Mesenchymal stem cell (in vitro differentiated cells and primary cell): ENCODE results near the gene DNAJC5.

Source experiments
- DNase-seq: peaks from one replicate; pipeline ENCODE4 v3.0.0-alpha.2; 2013
- H2AFZ ChIP-seq: one replicate; pipeline ENCODE4 v1.6.1; 2013; ENCODE audit warnings: low read depth, mild to moderate bottlenecking, control low read depth, inconsistent platforms, low read length, moderate library complexity
- H2AK5ac ChIP-seq: 2 replicates; pipeline ENCODE4 v1.6.1; 2013; ENCODE audit warnings: low read length, moderate library complexity, mild to moderate bottlenecking, inconsistent platforms; ENCODE audit not compliant: severe bottlenecking
- H2BK120ac ChIP-seq: one replicate; pipeline ENCODE4 v1.6.1; 2013; ENCODE audit warnings: low read depth, mild to moderate bottlenecking, inconsistent platforms, low read length, moderate library complexity
- H2BK12ac ChIP-seq, 2 experiments: one replicate each; pipeline ENCODE4 v1.6.1; 2013; ENCODE audit warnings: inconsistent platforms in 2 of 2, low read length in 2 of 2, mild to moderate bottlenecking in 2 of 2, moderate library complexity in 2 of 2, control low read depth in 1 of 2
- H2BK15ac ChIP-seq: one replicate; pipeline ENCODE4 v1.6.1; 2013; ENCODE audit warnings: mild to moderate bottlenecking, low read depth, inconsistent platforms; ENCODE audit not compliant: poor library complexity, severe bottlenecking
- H2BK5ac ChIP-seq: 2 replicates; pipeline ENCODE4 v1.6.1; 2013; ENCODE audit warnings: low read depth, mild to moderate bottlenecking, low read length, control low read depth, inconsistent platforms; ENCODE audit not compliant: poor library complexity, severe bottlenecking
- H3K14ac ChIP-seq, 2 experiments: one replicate each; pipeline ENCODE4 v1.6.1; 2013; ENCODE audit warnings: inconsistent platforms in 2 of 2, low read length in 2 of 2, control low read depth in 1 of 2, mild to moderate bottlenecking in 1 of 2, moderate library complexity in 1 of 2
- H3K18ac ChIP-seq, 2 experiments: one replicate each; pipeline ENCODE4 v1.6.1; 2013; ENCODE audit warnings: inconsistent platforms in 2 of 2, low read length in 2 of 2, control low read depth in 1 of 2, low read depth in 1 of 2, mild to moderate bottlenecking in 1 of 2
- H3K23ac ChIP-seq, 2 experiments: one replicate each; pipeline ENCODE4 v1.6.1; 2013; ENCODE audit warnings: inconsistent platforms in 2 of 2, low read length in 2 of 2, mild to moderate bottlenecking in 2 of 2, moderate library complexity in 2 of 2, control low read depth in 1 of 2
- H3K27ac ChIP-seq: 2 replicates; pipeline ENCODE4 v1.5.1; 2013; ENCODE audit warnings: mild to moderate bottlenecking, moderate library complexity, low read length, control low read depth, inconsistent platforms; ENCODE audit not compliant: poor library complexity, severe bottlenecking
- H3K27me3 ChIP-seq, 2 experiments: 2 replicates each; pipeline versions ENCODE4 v1.6.1 to v1.7.0; 2013; ENCODE audit warnings: low read length in 2 of 2, mild to moderate bottlenecking in 2 of 2, moderate library complexity in 2 of 2, control low read depth in 1 of 2, inconsistent platforms in 1 of 2; ENCODE audit not compliant: control insufficient read depth in 1 of 2, insufficient read depth in 1 of 2
- H3K36me3 ChIP-seq, 2 experiments: 2 replicates each; pipeline versions ENCODE4 v1.6.1 to v1.7.0; 2013; ENCODE audit warnings: low read length in 2 of 2, control low read depth in 1 of 2, inconsistent platforms in 1 of 2, low read depth in 1 of 2, mild to moderate bottlenecking in 1 of 2; ENCODE audit not compliant: insufficient read depth in 2 of 2, control insufficient read depth in 1 of 2
- H3K4ac ChIP-seq, 2 experiments: one replicate each; pipeline ENCODE4 v1.6.1; 2013; ENCODE audit warnings: inconsistent platforms in 2 of 2, low read length in 2 of 2, mild to moderate bottlenecking in 2 of 2, moderate library complexity in 2 of 2, control low read depth in 1 of 2, low read depth in 1 of 2
- H3K4me1 ChIP-seq: 2 replicates; pipeline ENCODE4 v1.6.1; 2013; ENCODE audit warnings: low read depth, low read length, control low read depth; ENCODE audit not compliant: control insufficient read depth, insufficient read depth
- H3K4me2 ChIP-seq: 2 replicates; pipeline ENCODE4 v1.6.1; 2013; ENCODE audit warnings: low read length, mild to moderate bottlenecking, inconsistent platforms; ENCODE audit not compliant: poor library complexity, severe bottlenecking
- H3K4me3 ChIP-seq, 2 experiments: 2 replicates each; pipeline versions ENCODE4 v1.5.1 to v1.7.0; 2013; ENCODE audit warnings: low read length in 2 of 2, mild to moderate bottlenecking in 2 of 2, control low read depth in 1 of 2, low read depth in 1 of 2; ENCODE audit not compliant: insufficient read depth in 1 of 2
- H3K79me1 ChIP-seq: replicated peaks from 2 replicates; pipeline ENCODE4 v1.6.1; 2013; ENCODE audit warnings: mild to moderate bottlenecking, control low read depth, low read length, inconsistent platforms; ENCODE audit not compliant: poor library complexity, severe bottlenecking
- H3K9ac ChIP-seq: 2 replicates; pipeline ENCODE4 v1.7.0; 2013; ENCODE audit warnings: mild to moderate bottlenecking, low read length, moderate library complexity
- H3K9me3 ChIP-seq: 2 replicates; pipeline ENCODE4 v1.7.0; 2013; ENCODE audit warnings: mild to moderate bottlenecking, low read length; ENCODE audit not compliant: control insufficient read depth
- H4K8ac ChIP-seq: one replicate; pipeline ENCODE4 v1.6.1; 2013; ENCODE audit warnings: inconsistent platforms, mild to moderate bottlenecking, low read length, moderate library complexity
- H4K91ac ChIP-seq: one replicate; pipeline ENCODE4 v1.6.1; 2013; ENCODE audit warnings: mild to moderate bottlenecking, low read length, inconsistent platforms
- WGBS: methylation state at CpG from one replicate; pipeline ENCODE4 v1.1.7; 2013; ENCODE audit warnings: mixed read lengths; 5-methylcytosine and 5-hydroxymethylcytosine counted together

The DNAJC5 gene

GRCh38 chr20:63951398-63952209, 56.7 kb downstream of the DNAJC5 start:
- no peak overlapping the region for H2AK5ac ChIP-seq
- peaks cover 6 to 53% of the 10 kb centered on the region in 2 experiments for H3K36me3 ChIP-seq
- H3K9me3 ChIP-seq = no peaks in the 10 kb centered on the region
- no peak for DNase-seq
- WGBS = 85% methylated on average over 17 of the region's 17 CpGs
- peaks cover 60% of the 10 kb centered on the region for H3K4me1 ChIP-seq
- H3K14ac ChIP-seq = peak overlapping the region in 1 of 2 experiments; percentile 62
- H2AFZ ChIP-seq = no peak overlapping the region
- H3K4ac ChIP-seq = peak overlapping the region in 1 of 2 experiments; percentile 46
- no peak overlapping the region for H3K18ac ChIP-seq
- H3K27ac ChIP-seq = no peak overlapping the region
- H3K23ac ChIP-seq = no peak overlapping the region
- H2BK5ac ChIP-seq = no peak overlapping the region
- no peak overlapping the region for H3K4me2 ChIP-seq
- no peak overlapping the region for H3K9ac ChIP-seq
- H2BK120ac ChIP-seq = no peak overlapping the region
- peaks cover 17% of the 10 kb centered on the region for H3K79me1 ChIP-seq
- H4K91ac ChIP-seq = no peak overlapping the region
- H3K4me3 ChIP-seq = no peak overlapping the region
- no peak overlapping the region for H2BK15ac ChIP-seq
- H4K8ac ChIP-seq = no peak overlapping the region
- H2BK12ac ChIP-seq = no peak overlapping the region
- no peaks in the 10 kb centered on the region for H3K27me3 ChIP-seq

- no peak overlapping the region for H3K27ac ChIP-seq
- no peak overlapping the region for H2AFZ ChIP-seq
- H2AK5ac ChIP-seq = no peak overlapping the region
- WGBS = 96% methylated on average over 15 of the region's 15 CpGs
- no peak overlapping the region for H2BK120ac ChIP-seq
- no peaks in the 10 kb centered on the region for H3K9me3 ChIP-seq
- H4K8ac ChIP-seq = peak overlapping the region; percentile 16
- H3K9ac ChIP-seq = no peak overlapping the region
- H3K4me3 ChIP-seq = peak overlapping the region in 1 of 2 experiments; percentile 16
- H3K36me3 ChIP-seq = peaks cover 6 to 49% of the 10 kb centered on the region in 2 experiments
- H3K79me1 ChIP-seq = peaks cover 17% of the 10 kb centered on the region
- peak overlapping the region; percentile 35 for H4K91ac ChIP-seq
- DNase-seq = no peak
- peak overlapping the region in 1 of 2 experiments; percentile 62 for H3K14ac ChIP-seq
- no peak overlapping the region for H2BK15ac ChIP-seq
- no peak overlapping the region for H3K18ac ChIP-seq
- H3K4ac ChIP-seq = peak overlapping the region in 1 of 2 experiments; percentile 46
- no peak overlapping the region for H2BK5ac ChIP-seq
- H3K23ac ChIP-seq = no peak overlapping the region
- no peaks in the 10 kb centered on the region for H3K27me3 ChIP-seq
- H3K4me1 ChIP-seq = peaks cover 63% of the 10 kb centered on the region
- no peak overlapping the region for H3K4me2 ChIP-seq
- no peak overlapping the region for H2BK12ac ChIP-seq
These were observed 57.2 kb downstream of the DNAJC5 start for GRCh38 chr20:63952210-63952535.

- Histone ChIP-seq H4K91ac (peak overlapping the region; percentile 31), H3K4me3 (no peak overlapping the region), H2BK12ac (no peak overlapping the region), H3K36me3 (peaks cover 6 to 46% of the 10 kb centered on the region in 2 experiments), H2BK15ac (no peak overlapping the region), H2AFZ (no peak overlapping the region), H4K8ac (peak overlapping the region; percentile 50), H2BK5ac (no peak overlapping the region), H3K4me1 (peaks cover 68% of the 10 kb centered on the region), H2BK120ac (no peak overlapping the region), H3K79me1 (peaks cover 17% of the 10 kb centered on the region), H3K23ac (no peak overlapping the region), H3K9me3 (no peaks in the 10 kb centered on the region), H3K18ac (peak overlapping the region in 1 of 2 experiments; percentile 1), H3K4me2 (no peak overlapping the region), H3K4ac (no peak overlapping the region), H3K9ac (no peak overlapping the region), H3K27me3 (no peaks in the 10 kb centered on the region), H3K14ac (no peak overlapping the region), H3K27ac (no peak overlapping the region), H2AK5ac (no peak overlapping the region)
- WGBS = 97% methylated on average over 14 of the region's 14 CpGs
- no peak for DNase-seq
These were observed 57.8 kb downstream of the DNAJC5 start for GRCh38 chr20:63952769-63953168.

GRCh38 chr20:63953764-63954429, 59.0 kb downstream of the DNAJC5 start:
- 82% methylated on average over 13 of the region's 13 CpGs for WGBS
- Histone ChIP-seq H4K91ac (no peak overlapping the region), H3K4me2 (no peak overlapping the region), H2BK12ac (no peak overlapping the region), H3K18ac (peak overlapping the region in 1 of 2 experiments; percentile 13), H3K79me1 (peaks cover 22% of the 10 kb centered on the region), H2BK15ac (no peak overlapping the region), H3K4ac (no peak overlapping the region), H2BK5ac (no peak overlapping the region), H3K4me3 (peak overlapping the region in 1 of 2 experiments; percentile 92), H3K14ac (no peak overlapping the region), H3K9ac (peak overlapping the region; percentile 94), H3K27me3 (no peaks in the 10 kb centered on the region), H3K4me1 (peaks cover 67% of the 10 kb centered on the region), H4K8ac (no peak overlapping the region), H2BK120ac (no peak overlapping the region), H3K23ac (peak overlapping the region in 1 of 2 experiments; percentile 51), H2AK5ac (no peak overlapping the region), H3K9me3 (no peaks in the 10 kb centered on the region), H3K36me3 (peaks cover 11 to 50% of the 10 kb centered on the region in 2 experiments), H3K27ac (no peak overlapping the region), H2AFZ (no peak overlapping the region)
- no peak for DNase-seq
